H9 (cell line): Measurements from ENCODE around the gene NKAIN1. TPM values are rescaled to one million over a fixed set of nuclear protein-coding genes. Genes with fewer than 3 reads are reported as not detected.

Experiments
- DNase-seq: peaks from one replicate; pipeline ENCODE4 v3.0.0-alpha.2; 2017
- H2AFZ ChIP-seq: one replicate; pipeline ENCODE4 v1.6.1; 2013; ENCODE audit warnings: mild to moderate bottlenecking, low read length, control low read depth, moderate library complexity
- H2AK5ac ChIP-seq: 2 replicates; pipeline ENCODE4 v1.6.1; 2013; ENCODE audit warnings: low read length, control low read depth, mixed read lengths; ENCODE audit not compliant: insufficient read length
- H2BK120ac ChIP-seq: one replicate; pipeline ENCODE4 v1.6.1; 2013; ENCODE audit warnings: low read depth, mild to moderate bottlenecking, low read length, control low read depth, inconsistent platforms; ENCODE audit not compliant: poor library complexity, severe bottlenecking
- H2BK12ac ChIP-seq: 2 replicates; pipeline ENCODE4 v1.6.1; 2013; ENCODE audit warnings: low read length, control low read depth, mixed read lengths, low read depth; ENCODE audit not compliant: insufficient read length
- H2BK15ac ChIP-seq: 2 replicates; pipeline ENCODE4 v1.6.1; 2013; ENCODE audit warnings: low read depth, low read length, control low read depth
- H2BK20ac ChIP-seq: one replicate; pipeline ENCODE4 v1.6.1; 2013; ENCODE audit warnings: low read depth, mild to moderate bottlenecking, low read length, control low read depth, inconsistent platforms; ENCODE audit not compliant: poor library complexity, severe bottlenecking
- H2BK5ac ChIP-seq: 2 replicates; pipeline ENCODE4 v1.6.1; 2013; ENCODE audit warnings: low read length, control low read depth, mixed read lengths; ENCODE audit not compliant: insufficient read length
- H3K14ac ChIP-seq: 2 replicates; pipeline ENCODE4 v1.6.1; 2013; ENCODE audit warnings: low read length, control low read depth; ENCODE audit not compliant: insufficient read depth
- H3K18ac ChIP-seq: 2 replicates; pipeline ENCODE4 v1.6.1; 2013; ENCODE audit warnings: low read depth, mild to moderate bottlenecking, mixed read lengths, low read length, control low read depth; ENCODE audit not compliant: insufficient read length
- H3K23ac ChIP-seq: 2 replicates; pipeline ENCODE4 v1.6.1; 2013; ENCODE audit warnings: low read length, control low read depth, mixed read lengths, low read depth; ENCODE audit not compliant: insufficient read length
- H3K23me2 ChIP-seq: 2 replicates; pipeline ENCODE4 v1.6.1; 2013; ENCODE audit warnings: low read depth, mild to moderate bottlenecking, mixed read lengths, low read length, control low read depth; ENCODE audit not compliant: insufficient read length, poor library complexity, severe bottlenecking
- H3K27ac ChIP-seq: 2 replicates; pipeline ENCODE4 v1.5.1; 2013; ENCODE audit warnings: low read length, control low read depth, mixed read lengths, low read depth; ENCODE audit not compliant: insufficient read length
- H3K27me3 ChIP-seq: 2 replicates; pipeline ENCODE4 v1.6.1; 2013; ENCODE audit warnings: low read length, control low read depth, inconsistent platforms; ENCODE audit not compliant: insufficient read depth
- H3K4ac ChIP-seq: 2 replicates; pipeline ENCODE4 v1.6.1; 2013; ENCODE audit warnings: low read depth, mild to moderate bottlenecking, control low read depth, inconsistent platforms, low read length, moderate library complexity
- H3K4me1 ChIP-seq: 2 replicates; pipeline ENCODE4 v1.6.1; 2013; ENCODE audit warnings: low read length, control low read depth, inconsistent platforms; ENCODE audit not compliant: insufficient read depth
- H3K4me2 ChIP-seq: 2 replicates; pipeline ENCODE4 v1.6.1; 2013; ENCODE audit warnings: low read length, control low read depth, mixed read lengths; ENCODE audit not compliant: insufficient read length, insufficient read depth
- H3K56ac ChIP-seq: 2 replicates; pipeline ENCODE4 v1.6.1; 2013; ENCODE audit warnings: low read depth, mild to moderate bottlenecking, mixed read lengths, low read length, control low read depth; ENCODE audit not compliant: insufficient read length
- H3K79me1 ChIP-seq: 2 replicates; pipeline ENCODE4 v1.6.1; 2013; ENCODE audit warnings: low read depth, mild to moderate bottlenecking, moderate library complexity, low read length, control low read depth, inconsistent platforms; ENCODE audit not compliant: insufficient read depth, poor library complexity, severe bottlenecking
- H3K79me2 ChIP-seq: 2 replicates; pipeline ENCODE4 v1.6.1; 2013; ENCODE audit warnings: low read length, control low read depth, inconsistent platforms; ENCODE audit not compliant: insufficient read depth
- H3K9ac ChIP-seq: 2 replicates; pipeline ENCODE4 v1.6.1; 2013; ENCODE audit warnings: low read length, control low read depth, mixed read lengths; ENCODE audit not compliant: insufficient read length; ENCODE audit errors: extremely low read depth
- H3K9me3 ChIP-seq: one replicate; pipeline ENCODE4 v1.6.1; 2013; ENCODE audit warnings: low read depth, low read length, inconsistent platforms; ENCODE audit not compliant: control insufficient read depth
- H3T11ph ChIP-seq: one replicate; pipeline ENCODE4 v1.6.1; 2013; ENCODE audit warnings: mild to moderate bottlenecking, low read length, control low read depth, inconsistent platforms
- H4K20me1 ChIP-seq: one replicate; pipeline ENCODE4 v1.6.1; 2013; ENCODE audit not compliant: control insufficient read depth, insufficient read length, insufficient read depth
- H4K5ac ChIP-seq: 2 replicates; pipeline ENCODE4 v1.6.1; 2013; ENCODE audit warnings: low read depth, mild to moderate bottlenecking, mixed read lengths, low read length, control low read depth; ENCODE audit not compliant: insufficient read length
- H4K8ac ChIP-seq: replicated peaks from 2 replicates; pipeline ENCODE4 v1.6.1; 2013; ENCODE audit warnings: low read length, control low read depth, mixed read lengths, low read depth; ENCODE audit not compliant: insufficient read length
- H4K91ac ChIP-seq: 2 replicates; pipeline ENCODE4 v1.6.1; 2013; ENCODE audit warnings: low read depth, mild to moderate bottlenecking, moderate library complexity, mixed read lengths, low read length, control low read depth; ENCODE audit not compliant: insufficient read length
- H3K27ac Mint-ChIP-seq, 3 experiments: 2 replicates in 2 of 3; 3 replicates in 1 of 3; pipeline ENCODE4 v1.8.0; 2020 to 2021; ENCODE audit warnings: mixed read lengths in 3 of 3, mild to moderate bottlenecking in 1 of 3, moderate library complexity in 1 of 3
- H3K27me3 Mint-ChIP-seq: 2 replicates; pipeline ENCODE4 v1.8.0; 2021; ENCODE audit warnings: low read depth, mild to moderate bottlenecking, moderate library complexity, mixed read lengths
- H3K36me3 Mint-ChIP-seq, 3 experiments: 2 replicates in 2 of 3; 3 replicates in 1 of 3; pipeline ENCODE4 v1.8.0; 2020 to 2021; ENCODE audit warnings: low read depth in 3 of 3, mixed read lengths in 3 of 3; ENCODE audit not compliant: insufficient read depth in 1 of 3
- H3K4me1 Mint-ChIP-seq, 2 experiments: 2 replicates each; pipeline ENCODE4 v1.8.0; 2020; ENCODE audit warnings: mixed read lengths in 2 of 2
- H3K4me3 Mint-ChIP-seq, 2 experiments: 2 replicates in 1 of 2; 3 replicates in 1 of 2; pipeline ENCODE4 v1.8.0; 2020 to 2021; ENCODE audit warnings: mild to moderate bottlenecking in 2 of 2, mixed read lengths in 2 of 2, moderate library complexity in 1 of 2
- H3K9me3 Mint-ChIP-seq, 2 experiments: 2 replicates in 1 of 2; 3 replicates in 1 of 2; pipeline ENCODE4 v1.8.0; 2020; ENCODE audit warnings: mild to moderate bottlenecking in 2 of 2, mixed read lengths in 2 of 2, moderate library complexity in 1 of 2
- CTCF ChIP-seq: fragments of 200-600 bp; sonication (generic); conservative IDR thresholded peaks from 3 replicates; pipeline ENCODE4 v1.8.0; 2021; ENCODE audit warnings: antibody characterized with exemption, mild to moderate bottlenecking
- WGBS: extraction: QIAGEN DNeasy Blood & Tissue Kit; methylation state at CpG from one replicate; pipeline ENCODE4 v1.1.7; 2013; ENCODE audit warnings: missing lambda C conversion rate, low lambda C conversion rate, mixed read lengths; ENCODE audit not compliant: insufficient read length; ENCODE audit errors: extremely low coverage; 5-methylcytosine and 5-hydroxymethylcytosine counted together
- total RNA-seq: library from RNA; stranded (reverse); gene quantifications from 2 replicates; pipeline ENCODE4 v1.2.1, GENCODE V29; 2021

The NKAIN1 gene
- total RNA-seq, 1 experiment from 2014 or later: 25.6 TPM

- Histone ChIP-seq H3K23ac (no peak overlapping the region), H3T11ph (no peak overlapping the region), H3K9me3 (no peaks in the 10 kb centered on the region), H2BK120ac (no peak overlapping the region), H3K79me2 (no peaks in the 10 kb centered on the region), H3K23me2 (peaks cover 3% of the 10 kb centered on the region), H3K27ac (no peak overlapping the region), H2AK5ac (no peak overlapping the region), H3K56ac (no peak overlapping the region), H4K8ac (no peak overlapping the region), H2AFZ (no peak overlapping the region), H3K9ac (no peak overlapping the region), H3K14ac (no peak overlapping the region), H2BK12ac (no peak overlapping the region), H2BK20ac (no peak overlapping the region), H3K4me2 (peak overlapping the region; percentile 2), H3K79me1 (no peaks in the 10 kb centered on the region), H2BK15ac (no peak overlapping the region), H3K4ac (no peak overlapping the region), H4K91ac (no peak overlapping the region), H4K20me1 (peaks cover 2% of the 10 kb centered on the region), H3K27me3 (no peaks in the 10 kb centered on the region), H3K4me1 (no peaks in the 10 kb centered on the region), H3K18ac (no peak overlapping the region), H2BK5ac (no peak overlapping the region), H4K5ac (no peak overlapping the region)
- H3K4me3 Mint-ChIP-seq: no peak overlapping the region
- peaks cover 5 to 26% (median 18%) of the 10 kb centered on the region in 3 experiments for H3K36me3 Mint-ChIP-seq
- no peak for TF ChIP-seq CTCF
- H3K27ac Mint-ChIP-seq: no peak overlapping the region; a peak in 1 of 7 replicates
- H3K4me1 Mint-ChIP-seq: peaks cover 2 to 6% of the 10 kb centered on the region in 2 experiments; a peak in 1 of 4 replicates
- no CpG with 5 or more reads among the region's 18 CpGs for WGBS
- DNase-seq: peak; percentile 87
- H3K27me3 Mint-ChIP-seq: peaks cover 3% of the 10 kb centered on the region; the same call in 1 of the 2 replicates
- peaks cover 3 to 4% of the 10 kb centered on the region in 2 experiments; a peak in 2 of 5 replicates for H3K9me3 Mint-ChIP-seq
Measured at GRCh38 chr1:31182352-31182751, 57.3 kb downstream of the NKAIN1 start.
